Neural progenitor cell (in vitro differentiated cells): ENCODE measurements around the gene ZNF142.

Experiments
- CTCF ChIP-seq: fragments of 200-600 bp; sonication (generic); IDR thresholded peaks from 2 replicates; pipeline ENCODE4 v1.5.1; 2017; ENCODE audit warnings: antibody characterized with exemption, mild to moderate bottlenecking
- EZH2 ChIP-seq: fragments of 200-600 bp; sonication (generic); IDR thresholded peaks from 2 replicates; pipeline ENCODE4 v1.6.1; 2017; ENCODE audit warnings: antibody characterized with exemption, mild to moderate bottlenecking, moderate library complexity

GRCh38 chr2:218648088-218648786, 11.2 kb downstream of the ZNF142 start:
- TF ChIP-seq CTCF (peak; percentile 88), EZH2 (no peak)
